ENCODE data around the gene AIG1. TPM values are rescaled to one million over a fixed set of nuclear protein-coding genes. Genes with fewer than 3 reads are reported as not detected.

AIG1 gene
- total RNA-seq, 6 experiments from 2014 or later, result 50.7 to 70.5 (median 52.5) TPM

- Mint-ChIP-seq H3K27me3 (ENCODE audit: insufficient read depth) (peaks cover 1% of the 10 kb centered on the region; the same call in 1 of the 2 replicates), H3K4me1 (ENCODE audit: low read depth) (peaks cover 20% of the 10 kb centered on the region), H3K4me3 (no peak overlapping the region), H3K27ac (no peak overlapping the region), H3K9me3 (peaks cover 9% of the 10 kb centered on the region), H3K36me3 (ENCODE audit: low read depth) (peaks cover 29% of the 10 kb centered on the region)
- no peak for TF ChIP-seq CTCF (IDR thresholded peaks at IDR 0.05)
- DNase-seq, result no peak
These were observed 138.6 kb downstream of the AIG1 start for GRCh38 chr6:143199291-143199690.

DNA sequence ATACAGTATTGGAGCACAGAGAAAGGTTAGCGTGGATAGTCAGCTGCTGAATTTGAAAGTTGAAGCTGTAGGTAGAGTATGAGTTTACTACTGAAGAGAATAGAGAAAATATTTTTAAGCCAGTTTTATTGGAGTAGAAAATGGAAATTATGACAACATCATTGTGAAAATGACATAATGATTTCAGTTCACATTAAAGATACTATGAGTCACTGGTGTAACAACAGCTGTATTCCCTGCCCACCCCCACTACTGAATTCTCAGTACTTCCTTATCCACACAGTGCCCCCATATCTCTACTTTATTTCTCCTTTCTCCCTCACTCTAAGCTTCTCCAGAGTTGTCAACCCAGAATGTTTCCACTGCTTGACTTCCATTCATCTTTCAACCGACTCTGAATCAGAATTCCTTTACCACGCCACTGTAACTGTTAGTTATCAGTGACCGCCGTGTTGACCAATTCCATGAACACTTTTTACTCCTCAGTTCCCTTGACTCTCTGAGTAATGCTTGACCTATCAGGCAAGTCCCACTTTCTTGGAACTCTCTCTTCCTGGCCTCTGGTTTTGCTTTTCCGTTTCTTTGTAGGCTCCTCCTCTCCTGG lies 139.6 kb downstream of the AIG1 start:
- peaks cover 9% of the 10 kb centered on the region for H3K9me3 Mint-ChIP-seq
- peaks cover 27% of the 10 kb centered on the region for H3K4me1 Mint-ChIP-seq (ENCODE audit: low read depth)
- no peak overlapping the region for H3K27ac Mint-ChIP-seq
- H3K27me3 Mint-ChIP-seq (ENCODE audit: insufficient read depth), result no peaks in the 10 kb centered on the region; the same call in 1 of the 2 replicates
- DNase-seq, result no peak
- peaks cover 33% of the 10 kb centered on the region for H3K36me3 Mint-ChIP-seq (ENCODE audit: low read depth)
- no peak for TF ChIP-seq CTCF (IDR thresholded peaks at IDR 0.05)
- no peak overlapping the region for H3K4me3 Mint-ChIP-seq

GRCh38 chr6:143204045-143204444 lies 143.4 kb downstream of the AIG1 start:
- Mint-ChIP-seq H3K36me3 (ENCODE audit: low read depth) (peaks cover 31% of the 10 kb centered on the region), H3K9me3 (peaks cover 9% of the 10 kb centered on the region), H3K4me3 (no peak overlapping the region), H3K4me1 (ENCODE audit: low read depth) (peaks cover 19% of the 10 kb centered on the region), H3K27ac (no peak overlapping the region), H3K27me3 (ENCODE audit: insufficient read depth) (no peaks in the 10 kb centered on the region; the same call in 1 of the 2 replicates)
- DNase-seq, result no peak
- TF ChIP-seq CTCF (IDR thresholded peaks at IDR 0.05), result no peak

GRCh38 chr6:143205131-143205535 lies 144.4 kb downstream of the AIG1 start:
- Mint-ChIP-seq H3K27me3 (ENCODE audit: insufficient read depth) (no peaks in the 10 kb centered on the region; the same call in 1 of the 2 replicates), H3K4me3 (no peak overlapping the region), H3K4me1 (ENCODE audit: low read depth) (peaks cover 19% of the 10 kb centered on the region), H3K27ac (no peak overlapping the region), H3K9me3 (peaks cover 9% of the 10 kb centered on the region), H3K36me3 (ENCODE audit: low read depth) (peaks cover 41% of the 10 kb centered on the region)
- DNase-seq, result no peak
- no peak for TF ChIP-seq CTCF (IDR thresholded peaks at IDR 0.05)

DNA sequence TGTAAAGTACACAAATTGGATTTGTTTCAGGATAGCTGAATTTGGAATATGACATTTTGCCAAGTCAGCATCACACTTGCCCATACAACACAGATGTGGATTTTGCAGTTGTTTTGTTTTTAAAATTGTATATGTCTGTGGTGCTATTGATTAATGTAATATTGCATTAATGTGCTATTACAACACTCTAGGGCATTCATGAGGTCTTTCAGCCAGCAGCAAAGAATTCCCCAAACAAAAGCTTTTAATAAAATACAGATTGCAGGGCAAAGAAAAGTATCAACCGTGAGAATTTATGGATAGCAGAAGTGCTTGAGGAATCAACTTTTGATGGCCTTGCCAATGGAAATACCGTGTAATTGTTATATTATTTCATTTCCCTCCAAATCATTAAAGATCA lies 144.9 kb downstream of the AIG1 start:
- DNase-seq, result no peak

More for the DNA sequence above, 144.9 kb downstream of the AIG1 start:
- peaks cover 19% of the 10 kb centered on the region for H3K4me1 Mint-ChIP-seq (ENCODE audit: low read depth)
- peaks cover 40% of the 10 kb centered on the region for H3K36me3 Mint-ChIP-seq (ENCODE audit: low read depth)
- peaks cover 9% of the 10 kb centered on the region for H3K9me3 Mint-ChIP-seq
- TF ChIP-seq CTCF (IDR thresholded peaks at IDR 0.05), result no peak
- H3K27ac Mint-ChIP-seq, result no peak overlapping the region
- H3K4me3 Mint-ChIP-seq, result no peak overlapping the region
- no peaks in the 10 kb centered on the region; the same call in 1 of the 2 replicates for H3K27me3 Mint-ChIP-seq (ENCODE audit: insufficient read depth)

All from HFFc6 (cell line).